Measurements from ENCODE around the gene SCAMP3. TPM values are rescaled to one million over a fixed set of nuclear protein-coding genes. Genes with fewer than 3 reads are reported as not detected.

Gene SCAMP3
- total RNA-seq, 1 experiment from 2014 or later, result 64.2 TPM

DNA sequence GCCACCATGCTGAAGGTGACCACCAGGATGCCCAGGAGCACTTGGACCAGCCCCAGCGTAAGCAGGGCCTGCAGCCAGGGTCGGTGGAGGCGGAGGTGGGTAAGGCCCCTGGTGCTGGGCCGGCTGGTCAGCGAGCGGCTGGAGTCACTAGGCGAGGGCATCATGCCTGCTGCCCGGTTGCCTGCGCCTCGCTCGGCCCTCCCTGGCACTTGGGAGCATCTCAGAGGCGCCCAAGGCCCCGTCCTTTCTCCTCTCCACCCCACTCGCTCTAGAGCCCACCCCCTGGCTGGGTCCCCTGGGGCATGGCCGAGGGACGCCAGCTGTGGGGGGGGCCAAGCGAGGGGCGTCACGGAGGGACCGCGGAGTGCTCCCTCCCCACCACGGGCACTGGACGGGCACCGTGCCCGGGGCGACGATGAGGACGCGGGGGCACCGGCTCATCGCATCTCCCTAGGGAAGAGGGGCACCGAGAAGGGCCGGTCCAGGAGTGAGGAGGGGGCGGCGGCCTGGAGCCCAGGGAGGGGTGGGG is 7.4 kb downstream of the SCAMP3 start:
- RAD21 ChIA-PET (ENCODE audit: low non-redundant PET in 1 of 2, low total read pairs in 2 of 2, uncharacterized antibody in 2 of 2, unreplicated experiment in 2 of 2), result no interaction called here
- Histone ChIP-seq H3K9me3 (ENCODE audit: control insufficient read depth in 1 of 2, insufficient read depth in 1 of 2, low read depth in 1 of 2, low read length in 2 of 2) (no peaks in the 10 kb centered on the region), H3K79me2 (ENCODE audit: insufficient read depth, low read length) (peaks cover 11% of the 10 kb centered on the region; the same call in 1 of the 2 replicates), H3K4me1 (ENCODE audit: control insufficient read depth in 1 of 2, insufficient read depth in 2 of 2, low read length in 2 of 2) (peaks cover 16 to 35% of the 10 kb centered on the region in 2 experiments; a peak in 3 of 4 replicates), H3K9ac (ENCODE audit: low read length) (peak overlapping the region; percentile 81), H3K27ac (ENCODE audit: low read depth, low read length) (peak overlapping the region; percentile 62), H3K36me3 (ENCODE audit: control insufficient read depth in 1 of 2, insufficient read depth in 2 of 2, low read length in 2 of 2) (peaks cover 7 to 12% of the 10 kb centered on the region in 2 experiments; a peak in 3 of 4 replicates), H2AFZ (ENCODE audit: low read depth, low read length, poor library complexity, severe bottlenecking) (no peak overlapping the region), H4K20me1 (ENCODE audit: insufficient read depth) (no peaks in the 10 kb centered on the region), H3K4me2 (ENCODE audit: low read length) (peak overlapping the region; percentile 95), H3K27me3 (ENCODE audit: insufficient read depth, low read length) (no peaks in the 10 kb centered on the region), H3K4me3 (replicated peaks in 1 of 2; ENCODE audit: low read depth in 1 of 2, low read length in 2 of 2) (peak overlapping the region; percentile 75 to 84), H3K9me2 (ENCODE audit: insufficient read depth) (no peaks in the 10 kb centered on the region)
- DNase-seq (ENCODE audit: low read depth, low spot score) (no peak), ATAC-seq (peak; percentile 6)
- POLR2A ChIA-PET, result interaction anchor here (0.8 kb wide), 1 partner anchor 18 kb away, joined by 3 read pairs; the partner anchor contains the start of gene CLK2
- no peak for TF ChIP-seq EGR1 (IDR thresholded peaks at IDR 0.05; ENCODE audit: low read depth)
- no peak for TF ChIP-seq ZNF274 (IDR thresholded peaks at IDR 0.05; ENCODE audit: low read depth, low read length)
- no peak for TF ChIP-seq CTCF (IDR thresholded peaks at IDR 0.05 in 2 of 3, conservative IDR thresholded peaks at IDR 0.05 in 1 of 3; ENCODE audit: borderline replicate concordance in 1 of 3, insufficient read depth in 1 of 3, low read depth in 2 of 3, low read length in 2 of 3)
- TF ChIP-seq CEBPB (IDR thresholded peaks at IDR 0.05; ENCODE audit: low read depth), result no peak
- TF ChIP-seq, protein P1, sequence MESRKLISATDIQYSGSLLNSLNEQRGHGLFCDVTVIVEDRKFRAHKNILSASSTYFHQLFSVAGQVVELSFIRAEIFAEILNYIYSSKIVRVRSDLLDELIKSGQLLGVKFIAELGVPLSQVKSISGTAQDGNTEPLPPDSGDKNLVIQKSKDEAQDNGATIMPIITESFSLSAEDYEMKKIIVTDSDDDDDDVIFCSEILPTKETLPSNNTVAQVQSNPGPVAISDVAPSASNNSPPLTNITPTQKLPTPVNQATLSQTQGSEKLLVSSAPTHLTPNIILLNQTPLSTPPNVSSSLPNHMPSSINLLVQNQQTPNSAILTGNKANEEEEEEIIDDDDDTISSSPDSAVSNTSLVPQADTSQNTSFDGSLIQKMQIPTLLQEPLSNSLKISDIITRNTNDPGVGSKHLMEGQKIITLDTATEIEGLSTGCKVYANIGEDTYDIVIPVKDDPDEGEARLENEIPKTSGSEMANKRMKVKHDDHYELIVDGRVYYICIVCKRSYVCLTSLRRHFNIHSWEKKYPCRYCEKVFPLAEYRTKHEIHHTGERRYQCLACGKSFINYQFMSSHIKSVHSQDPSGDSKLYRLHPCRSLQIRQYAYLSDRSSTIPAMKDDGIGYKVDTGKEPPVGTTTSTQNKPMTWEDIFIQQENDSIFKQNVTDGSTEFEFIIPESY (IDR thresholded peaks at IDR 0.05; ENCODE audit: extremely low read depth, insufficient replicate concordance, low read length), result no peak
- TF ChIP-seq SRF (IDR thresholded peaks at IDR 0.05; ENCODE audit: low read depth), result no peak
- no peak for TF ChIP-seq FOSL1 (IDR thresholded peaks at IDR 0.05; ENCODE audit: low read depth)
- no peak for TF ChIP-seq YY1 (IDR thresholded peaks at IDR 0.05; ENCODE audit: extremely low read depth, insufficient replicate concordance, low read depth, low read length)
- no peak for TF ChIP-seq POLR2AphosphoS5 (IDR thresholded peaks at IDR 0.05; ENCODE audit: low read depth, low read length)
- TF ChIP-seq SIN3A (IDR thresholded peaks at IDR 0.05; ENCODE audit: low read depth), result no peak
- no peak for TF ChIP-seq RAD21 (IDR thresholded peaks at IDR 0.05; ENCODE audit: low read depth)
- intact Hi-C loops (cut with micrococcal nuclease), result loop anchor here (5.0 kb wide), 1 partner anchor 53 kb away; the partner anchor contains the start of gene FDPS
- CTCF ChIA-PET, result interaction anchor here (0.5 kb wide), 1 partner anchor 60 kb away, joined by 3 read pairs; no protein-coding TSS in a partner anchor
- no TSS peak for BruUV-seq (replicated peaks)
